HG02610 (cell line): ENCODE results near the gene RNPEP.
A peak's percentile ranks its signal among the peaks of the same experiment; 100 is the strongest.
"Not testable (repeated sequence)": the region's sequence is repeated elsewhere in the genome, so short reads cannot be mapped to it uniquely, and the experiment has no call there.

Experiments
- ATAC-seq: cut with Tn5 transposase; IDR thresholded peaks from one replicate; pipeline ENCODE4 v1.9.1; 2021; ENCODE audit warnings: mild to moderate bottlenecking, moderate library complexity; ENCODE audit not compliant: unreplicated experiment

Gene RNPEP, protein sequence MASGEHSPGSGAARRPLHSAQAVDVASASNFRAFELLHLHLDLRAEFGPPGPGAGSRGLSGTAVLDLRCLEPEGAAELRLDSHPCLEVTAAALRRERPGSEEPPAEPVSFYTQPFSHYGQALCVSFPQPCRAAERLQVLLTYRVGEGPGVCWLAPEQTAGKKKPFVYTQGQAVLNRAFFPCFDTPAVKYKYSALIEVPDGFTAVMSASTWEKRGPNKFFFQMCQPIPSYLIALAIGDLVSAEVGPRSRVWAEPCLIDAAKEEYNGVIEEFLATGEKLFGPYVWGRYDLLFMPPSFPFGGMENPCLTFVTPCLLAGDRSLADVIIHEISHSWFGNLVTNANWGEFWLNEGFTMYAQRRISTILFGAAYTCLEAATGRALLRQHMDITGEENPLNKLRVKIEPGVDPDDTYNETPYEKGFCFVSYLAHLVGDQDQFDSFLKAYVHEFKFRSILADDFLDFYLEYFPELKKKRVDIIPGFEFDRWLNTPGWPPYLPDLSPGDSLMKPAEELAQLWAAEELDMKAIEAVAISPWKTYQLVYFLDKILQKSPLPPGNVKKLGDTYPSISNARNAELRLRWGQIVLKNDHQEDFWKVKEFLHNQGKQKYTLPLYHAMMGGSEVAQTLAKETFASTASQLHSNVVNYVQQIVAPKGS

DNA sequence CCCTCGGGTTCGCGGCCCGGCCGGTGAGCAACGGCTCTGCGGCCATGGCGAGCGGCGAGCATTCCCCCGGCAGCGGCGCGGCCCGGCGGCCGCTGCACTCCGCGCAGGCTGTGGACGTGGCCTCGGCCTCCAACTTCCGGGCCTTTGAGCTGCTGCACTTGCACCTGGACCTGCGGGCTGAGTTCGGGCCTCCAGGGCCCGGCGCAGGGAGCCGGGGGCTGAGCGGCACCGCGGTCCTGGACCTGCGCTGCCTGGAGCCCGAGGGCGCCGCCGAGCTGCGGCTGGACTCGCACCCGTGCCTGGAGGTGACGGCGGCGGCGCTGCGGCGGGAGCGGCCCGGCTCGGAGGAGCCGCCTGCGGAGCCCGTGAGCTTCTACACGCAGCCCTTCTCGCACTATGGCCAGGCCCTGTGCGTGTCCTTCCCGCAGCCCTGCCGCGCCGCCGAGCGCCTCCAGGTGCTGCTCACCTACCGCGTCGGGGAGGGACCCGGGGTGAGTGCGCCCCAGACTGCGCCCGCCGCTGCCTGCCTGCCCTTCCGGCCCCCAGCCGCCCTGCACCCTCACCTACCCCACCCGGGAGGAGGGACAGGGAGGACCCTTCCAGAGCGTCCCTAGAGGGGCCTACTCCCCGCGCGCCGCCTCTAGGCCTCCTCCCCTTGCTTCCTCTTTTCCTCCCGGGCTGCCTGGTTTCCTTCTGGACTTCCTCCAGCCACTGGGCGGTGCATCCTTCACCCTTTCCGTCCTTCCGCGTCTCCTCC, at the start of gene RNPEP:
Gene RNPEP (plus strand): TSS at position 26 of the 757 bp plus-strand sequence. CDS start 19 bp downstream, at position 45.
- peak; percentile 52 for ATAC-seq

DNA sequence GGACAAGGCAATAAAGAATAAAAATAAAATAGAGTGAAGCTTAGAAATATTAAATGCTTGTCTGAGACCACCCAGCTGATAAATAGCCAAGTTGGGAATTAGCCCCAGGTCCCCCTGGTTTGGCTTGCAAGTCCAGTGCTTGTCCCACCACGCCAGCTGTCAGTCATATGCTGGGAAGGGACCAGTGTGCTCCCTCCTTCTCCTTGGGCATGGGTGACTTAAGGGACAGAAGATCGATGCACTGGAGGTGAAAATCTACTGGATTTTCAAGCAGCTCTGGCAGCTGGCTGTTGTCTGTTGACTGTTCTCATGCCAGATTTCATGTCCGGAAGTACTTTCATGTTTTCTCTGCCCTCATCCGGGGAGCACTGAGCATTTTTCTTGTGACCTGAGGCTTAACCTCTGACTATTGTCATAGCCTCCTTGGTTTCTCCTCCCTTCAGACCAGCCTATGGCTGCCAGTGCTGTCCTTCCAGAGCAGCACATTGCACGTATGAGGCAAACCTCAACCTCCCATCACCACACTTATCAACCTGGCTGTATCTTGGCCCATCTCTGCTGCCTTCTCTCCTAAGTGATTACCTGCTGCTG, 48.5 kb upstream of the RNPEP start:
- ATAC-seq: no peak

DNA sequence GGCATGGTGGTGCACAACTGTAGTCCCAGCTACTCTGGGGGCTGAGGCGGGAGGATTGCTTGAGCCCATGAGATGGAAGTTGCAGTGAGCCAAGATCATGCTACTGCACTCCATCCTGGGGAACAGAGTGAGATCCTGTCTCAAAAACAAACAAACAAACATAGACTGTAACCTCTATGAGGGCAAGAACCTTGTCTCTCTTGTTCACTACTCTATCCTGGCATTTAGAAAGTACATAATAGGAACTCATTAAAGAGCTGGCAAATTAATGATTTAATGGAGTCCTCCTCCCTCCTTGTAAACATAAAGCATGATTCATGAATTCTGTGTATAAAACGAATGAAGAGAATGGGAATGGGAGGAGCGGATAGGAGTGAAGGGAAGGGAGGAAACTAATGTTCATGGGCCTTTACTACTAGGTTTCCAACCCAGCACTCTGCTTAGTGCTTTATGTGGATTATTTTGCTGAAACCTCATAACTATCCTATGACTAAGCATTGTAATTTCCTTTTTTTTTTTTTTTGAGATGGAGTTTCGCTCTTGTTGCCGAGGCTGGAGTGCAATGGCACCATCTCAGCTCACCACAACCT, 44.7 kb upstream of the RNPEP start:
- no peak for ATAC-seq

- no peak for ATAC-seq
Observed at GRCh38 chr1:201938440-201939035, 43.9 kb upstream of the RNPEP start.

GRCh38 chr1:201939148-201939547, 43.3 kb upstream of the RNPEP start:
- ATAC-seq: no peak

GRCh38 chr1:201939574-201939973, 42.9 kb upstream of the RNPEP start:
- no peak for ATAC-seq

GRCh38 chr1:201940316-201940715, 42.1 kb upstream of the RNPEP start:
- ATAC-seq: not testable (repeated sequence)

GRCh38 chr1:201941420-201942128, 40.9 kb upstream of the RNPEP start:
- no peak for ATAC-seq

DNA sequence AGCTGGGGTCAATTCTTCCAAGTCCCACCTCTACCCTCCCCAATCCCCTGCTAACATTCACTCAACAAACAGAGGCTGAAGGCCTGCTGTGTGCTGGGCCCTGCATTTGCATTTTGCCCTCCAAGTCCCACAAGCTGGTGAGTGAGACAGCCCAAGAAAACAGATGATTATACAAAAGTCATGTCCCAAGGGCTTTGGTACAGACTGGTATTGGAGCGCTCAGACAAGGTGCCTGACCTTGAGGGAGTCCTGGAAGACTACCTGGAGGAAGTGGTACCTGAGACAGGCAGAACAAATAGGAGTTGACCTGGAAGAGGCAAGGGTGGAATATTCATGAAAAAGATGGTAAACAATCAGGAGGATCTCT, 40.3 kb upstream of the RNPEP start:
- no peak for ATAC-seq

DNA sequence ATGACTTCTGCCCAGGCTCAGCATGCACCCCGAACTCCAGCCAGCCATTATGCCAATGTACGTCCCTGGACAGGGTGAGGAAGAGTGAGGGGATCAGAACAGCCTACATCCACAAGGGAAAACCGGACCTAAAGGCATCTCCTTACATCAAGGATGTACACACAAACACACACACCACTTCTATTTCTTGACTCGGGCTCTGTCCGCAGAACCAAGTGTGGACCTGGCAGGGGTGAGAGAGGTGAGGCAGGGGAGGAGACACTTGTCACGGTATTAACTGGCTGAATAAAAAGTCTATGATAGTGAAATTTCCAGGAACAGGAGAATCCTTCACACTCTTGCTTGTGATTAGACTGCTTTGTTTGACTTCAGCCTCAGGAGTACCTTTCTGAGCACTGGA, 38.4 kb upstream of the RNPEP start:
- no peak for ATAC-seq

GRCh38 chr1:201944639-201945038, 37.8 kb upstream of the RNPEP start:
- ATAC-seq: no peak

DNA sequence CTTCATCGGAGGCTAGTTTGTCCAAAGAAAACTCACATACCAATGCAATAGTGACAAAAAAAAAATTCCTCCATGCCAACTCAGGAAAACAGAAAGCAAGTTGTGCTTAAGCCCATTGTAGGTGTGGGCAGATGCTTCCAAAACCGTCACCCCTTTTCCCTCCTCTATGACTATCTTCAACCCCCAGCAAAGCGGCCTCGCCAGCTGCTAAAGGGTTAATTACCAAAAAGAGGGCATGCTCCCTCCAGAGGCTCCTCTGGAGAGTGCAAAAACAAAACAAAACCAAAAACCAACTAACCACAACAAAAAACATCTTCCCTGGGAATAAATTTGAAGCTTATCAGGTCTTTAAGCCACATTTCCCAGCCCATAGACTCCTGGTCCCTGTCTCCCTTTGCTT, 37.3 kb upstream of the RNPEP start:
- ATAC-seq: no peak

DNA sequence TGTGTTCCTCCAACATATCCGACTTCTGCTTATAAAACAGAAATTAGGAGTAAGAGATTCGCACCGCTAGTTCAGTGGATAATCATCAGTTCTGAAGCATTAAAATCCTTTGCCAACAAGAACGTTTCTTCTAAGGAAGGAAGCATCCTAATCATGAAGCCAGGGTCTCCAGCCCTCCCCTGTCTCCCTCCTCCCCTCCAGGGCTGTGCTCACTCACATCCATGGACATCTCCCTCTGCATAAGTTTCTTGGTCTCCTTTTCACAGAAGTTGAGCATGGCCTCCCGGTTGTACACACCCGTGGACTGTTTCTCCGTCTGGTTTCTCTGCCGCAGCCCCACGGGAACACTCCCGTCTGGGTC, 36.6 kb upstream of the RNPEP start:
- ATAC-seq: no peak

GRCh38 chr1:201946224-201946908, 36.1 kb upstream of the RNPEP start, which contains the start of gene LMOD1:
LMOD1 (minus strand) TSS chr1:201946548; CDS start chr1:201946340, 208 bp downstream.
- ATAC-seq: no peak

GRCh38 chr1:201947697-201948008, 34.8 kb upstream of the RNPEP start:
- no peak for ATAC-seq

DNA sequence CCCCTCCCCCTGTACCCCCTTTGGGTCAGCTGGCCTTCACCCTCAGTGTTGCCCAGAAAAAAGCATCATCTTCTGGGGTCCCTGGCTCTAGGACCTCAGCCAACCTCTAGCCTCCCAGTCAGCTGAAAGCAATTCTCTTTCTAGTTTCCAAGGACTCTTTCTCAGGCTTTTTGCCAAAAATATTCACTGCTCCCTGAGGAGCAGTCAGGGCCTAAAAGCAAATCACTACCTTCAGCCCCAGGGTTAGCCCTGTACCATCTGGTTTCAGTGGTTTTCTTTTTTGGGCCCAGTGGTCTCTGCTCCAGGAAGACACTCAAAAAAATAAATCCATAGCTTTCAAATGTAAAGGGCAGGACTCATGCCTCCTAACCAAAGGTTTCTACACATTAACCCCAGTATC, 33.0 kb upstream of the RNPEP start:
- no peak for ATAC-seq

GRCh38 chr1:201954263-201955008, 28.0 kb upstream of the RNPEP start:
- ATAC-seq: no peak

DNA sequence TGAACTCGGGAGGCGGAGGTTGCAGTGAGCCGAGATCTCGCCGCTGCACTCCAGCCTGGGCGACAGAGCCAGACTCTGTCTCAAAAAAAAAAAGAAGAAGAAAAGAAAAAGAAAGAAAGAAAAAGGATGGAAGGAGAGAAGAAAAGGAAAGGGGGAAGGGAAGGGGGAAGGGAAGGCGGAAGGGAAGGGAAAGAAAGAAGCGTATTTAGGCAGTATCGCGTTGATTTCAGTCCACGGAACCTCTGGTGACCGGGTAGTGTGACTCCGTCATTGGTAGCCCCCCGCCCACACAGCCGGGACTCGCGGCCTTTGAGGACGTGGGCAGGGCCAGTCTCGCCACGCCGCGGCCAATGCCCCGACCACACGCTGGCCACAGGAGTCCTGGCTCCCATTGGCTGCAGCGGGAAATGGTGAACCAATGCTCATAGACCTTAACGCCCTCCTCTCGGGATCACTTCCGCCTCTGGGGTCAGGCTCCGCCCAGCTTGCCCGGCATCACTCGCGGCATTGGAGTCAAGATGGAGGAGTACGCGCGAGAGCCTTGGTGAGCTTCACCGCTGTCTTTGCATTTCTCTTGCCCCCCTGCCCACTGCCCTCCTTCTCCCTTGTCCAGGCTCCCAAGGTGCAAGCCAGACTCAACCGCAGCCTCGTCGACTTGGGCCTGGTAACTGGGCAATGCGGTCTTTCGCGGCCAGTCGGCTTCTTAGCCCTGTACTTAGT, 27.3 kb upstream of the RNPEP start, which contains the start of gene TIMM17A:
Gene TIMM17A (plus strand): TSS at position 495 of the 720 bp plus-strand sequence. CDS start 24 bp downstream, at position 519.
- ATAC-seq: peak; percentile 99
